ENCODE measurements around the gene SCNN1B. TPM values are rescaled to one million over a fixed set of nuclear protein-coding genes. Genes with fewer than 3 reads are reported as not detected.
"Not testable (repeated sequence)": the region's sequence is repeated elsewhere in the genome, so short reads cannot be mapped to it uniquely, and the experiment has no call there.

SCNN1B gene
- total RNA-seq, 1 donor from 2014 or later, result 50.3 TPM

DNA sequence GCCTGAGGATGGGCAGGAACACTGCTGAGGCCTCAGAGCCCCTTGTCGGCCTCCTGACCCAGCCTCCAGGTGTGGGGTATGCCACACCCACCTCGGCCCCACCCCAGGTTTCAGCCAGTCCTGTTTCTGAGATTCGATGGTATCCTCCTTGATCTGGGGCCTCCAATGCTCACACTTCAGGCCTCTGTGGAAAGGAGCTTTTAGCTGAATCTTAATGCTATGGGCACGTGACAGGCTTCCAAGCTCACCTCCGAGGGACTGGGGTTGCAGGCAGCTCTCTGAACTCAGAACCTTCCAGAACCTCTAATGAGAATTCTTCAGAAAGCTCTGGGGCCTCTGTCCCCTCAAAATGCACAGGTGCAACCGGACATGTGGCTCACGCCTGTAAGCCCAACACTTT, 54.8 kb downstream of the SCNN1B start:
- Histone ChIP-seq H3K36me3 (no peaks in the 10 kb centered on the region), H3K4me1 (no peaks in the 10 kb centered on the region), H3K27ac (no peak overlapping the region), H3K4me3 (no peak overlapping the region), H3K27me3 (no peaks in the 10 kb centered on the region), H3K9me3 (no peaks in the 10 kb centered on the region)
- intact Hi-C loops (cut with DNase I), result no loop called here
- peak; percentile 46 for DNase-seq
- ATAC-seq, result no peak
- TF ChIP-seq, protein P1, sequence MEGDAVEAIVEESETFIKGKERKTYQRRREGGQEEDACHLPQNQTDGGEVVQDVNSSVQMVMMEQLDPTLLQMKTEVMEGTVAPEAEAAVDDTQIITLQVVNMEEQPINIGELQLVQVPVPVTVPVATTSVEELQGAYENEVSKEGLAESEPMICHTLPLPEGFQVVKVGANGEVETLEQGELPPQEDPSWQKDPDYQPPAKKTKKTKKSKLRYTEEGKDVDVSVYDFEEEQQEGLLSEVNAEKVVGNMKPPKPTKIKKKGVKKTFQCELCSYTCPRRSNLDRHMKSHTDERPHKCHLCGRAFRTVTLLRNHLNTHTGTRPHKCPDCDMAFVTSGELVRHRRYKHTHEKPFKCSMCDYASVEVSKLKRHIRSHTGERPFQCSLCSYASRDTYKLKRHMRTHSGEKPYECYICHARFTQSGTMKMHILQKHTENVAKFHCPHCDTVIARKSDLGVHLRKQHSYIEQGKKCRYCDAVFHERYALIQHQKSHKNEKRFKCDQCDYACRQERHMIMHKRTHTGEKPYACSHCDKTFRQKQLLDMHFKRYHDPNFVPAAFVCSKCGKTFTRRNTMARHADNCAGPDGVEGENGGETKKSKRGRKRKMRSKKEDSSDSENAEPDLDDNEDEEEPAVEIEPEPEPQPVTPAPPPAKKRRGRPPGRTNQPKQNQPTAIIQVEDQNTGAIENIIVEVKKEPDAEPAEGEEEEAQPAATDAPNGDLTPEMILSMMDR (IDR thresholded peaks at IDR 0.05), result no peak

DNA sequence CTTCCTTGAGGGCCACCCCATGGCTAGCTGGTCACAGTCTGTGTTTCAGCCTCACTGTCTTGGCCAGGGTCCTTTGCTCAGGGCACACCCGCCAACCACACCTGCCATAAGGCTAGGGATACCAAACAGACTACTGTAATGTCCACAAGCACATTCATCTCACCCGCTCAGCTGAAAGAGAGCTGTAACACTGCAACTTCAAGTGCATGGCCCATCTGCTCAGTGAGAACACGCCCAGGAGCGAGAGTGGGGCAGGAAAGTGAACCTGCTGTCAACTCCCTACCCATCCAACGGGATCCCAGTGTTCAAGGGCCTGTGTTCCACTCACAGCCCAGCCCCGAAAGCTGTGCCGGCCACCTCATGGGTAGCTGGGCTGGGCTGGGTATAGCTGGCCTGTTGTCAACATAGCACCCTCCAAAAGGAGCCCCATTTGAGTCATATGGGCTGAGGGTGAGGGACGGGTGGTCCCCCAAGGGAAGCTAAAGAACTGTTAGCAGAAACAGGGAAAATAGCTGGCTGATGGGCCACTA, 55.7 kb downstream of the SCNN1B start:
- TF ChIP-seq, protein P1 (IDR thresholded peaks at IDR 0.05), result no peak
- ATAC-seq, result no peak
- intact Hi-C loops (cut with DNase I), result no loop called here

DNA sequence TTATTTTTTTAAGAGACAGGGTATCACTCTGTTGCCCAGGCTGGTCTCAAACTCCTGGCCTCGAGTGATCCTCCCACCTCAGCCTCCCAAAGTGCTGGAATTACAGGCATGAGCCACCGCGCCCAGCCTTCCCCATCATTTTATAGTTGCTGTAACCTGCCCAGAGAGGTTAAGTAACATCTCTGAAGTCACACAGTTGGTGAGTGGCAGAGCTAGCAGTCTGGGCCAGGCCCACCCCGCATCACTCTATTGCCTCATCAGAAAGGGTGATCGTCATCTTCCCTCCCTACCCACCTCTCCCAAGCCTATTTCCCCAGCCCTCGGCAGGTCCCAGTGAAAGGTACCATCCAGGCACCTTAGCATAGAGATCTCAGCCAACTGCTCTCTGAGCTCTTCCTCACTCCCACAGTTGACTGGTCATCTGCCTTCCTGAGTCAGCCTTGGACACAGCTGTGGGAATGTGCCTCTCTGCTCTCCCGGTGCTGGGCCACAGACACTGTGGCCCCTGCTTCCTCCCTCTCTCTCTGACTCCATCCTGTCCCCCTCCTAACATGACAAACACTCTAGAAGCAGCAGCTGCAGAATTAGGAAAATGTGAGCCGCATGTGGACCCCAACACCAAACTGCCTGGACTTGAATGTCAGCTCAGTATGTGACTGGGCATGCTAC, 57.1 kb downstream of the SCNN1B start:
- TF ChIP-seq, protein P1 (IDR thresholded peaks at IDR 0.05), result no peak
- intact Hi-C loops (cut with DNase I), result no loop called here
- Histone ChIP-seq H3K4me1 (no peaks in the 10 kb centered on the region), H3K27me3 (no peaks in the 10 kb centered on the region), H3K27ac (no peak overlapping the region), H3K9me3 (no peaks in the 10 kb centered on the region), H3K4me3 (no peak overlapping the region), H3K36me3 (no peaks in the 10 kb centered on the region)
- no peak for ATAC-seq
- no peak for DNase-seq

More for the DNA sequence above, 55.7 kb downstream of the SCNN1B start:
- Histone ChIP-seq H3K9me3 (no peaks in the 10 kb centered on the region), H3K4me1 (no peaks in the 10 kb centered on the region), H3K27ac (no peak overlapping the region), H3K36me3 (no peaks in the 10 kb centered on the region), H3K4me3 (no peak overlapping the region), H3K27me3 (no peaks in the 10 kb centered on the region)
- peak; percentile 46 for DNase-seq

DNA sequence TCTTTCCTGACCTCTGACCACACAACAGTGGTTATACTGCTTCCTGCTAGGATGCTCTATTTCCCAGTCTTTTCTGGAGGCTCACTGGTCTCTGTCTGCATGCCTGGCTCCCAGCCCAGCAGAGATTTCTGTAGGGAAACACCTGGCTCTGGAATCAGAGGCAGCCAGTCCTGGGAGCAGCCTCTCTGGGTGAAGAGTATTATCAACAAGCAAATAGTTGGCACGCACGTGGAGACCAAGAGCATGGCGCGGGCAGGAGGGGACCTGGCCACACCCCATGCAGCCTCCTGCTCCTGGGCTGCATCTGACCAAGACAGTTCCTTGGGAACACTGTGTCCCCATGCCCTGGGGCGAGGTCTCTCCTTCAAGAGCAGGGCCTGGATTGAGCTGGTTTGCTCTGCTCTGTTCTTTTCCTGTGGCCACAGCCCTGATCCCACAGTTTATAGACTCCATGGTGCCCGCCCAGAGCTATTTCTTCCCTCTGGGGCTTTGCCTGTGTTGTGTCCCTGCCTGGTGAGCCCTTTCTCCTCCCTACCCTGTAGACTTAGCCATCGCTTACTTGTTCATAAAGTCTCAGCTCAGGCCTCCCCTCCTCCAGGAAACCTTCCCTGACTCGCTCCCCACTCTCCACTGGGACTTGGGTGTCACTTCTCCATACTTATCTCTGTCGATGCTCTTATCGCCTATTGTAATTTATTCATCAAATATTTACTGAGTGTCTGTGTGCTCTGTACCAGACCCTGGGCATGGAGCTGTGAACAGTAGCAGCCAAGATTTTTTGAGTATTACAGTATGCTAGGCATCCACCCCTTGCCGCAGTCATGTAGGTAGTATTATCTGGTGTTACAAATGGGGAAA, 60.6 kb downstream of the SCNN1B start:
- Histone ChIP-seq H3K36me3 (no peaks in the 10 kb centered on the region), H3K4me1 (no peaks in the 10 kb centered on the region), H3K9me3 (no peaks in the 10 kb centered on the region), H3K4me3 (no peak overlapping the region), H3K27ac (peak overlapping the region; percentile 80), H3K27me3 (no peaks in the 10 kb centered on the region)
- intact Hi-C loops (cut with DNase I), result no loop called here
- DNase-seq (peak; percentile 91), ATAC-seq (peak; percentile 98)
- TF ChIP-seq, protein P1 (IDR thresholded peaks at IDR 0.05), result no peak

DNA sequence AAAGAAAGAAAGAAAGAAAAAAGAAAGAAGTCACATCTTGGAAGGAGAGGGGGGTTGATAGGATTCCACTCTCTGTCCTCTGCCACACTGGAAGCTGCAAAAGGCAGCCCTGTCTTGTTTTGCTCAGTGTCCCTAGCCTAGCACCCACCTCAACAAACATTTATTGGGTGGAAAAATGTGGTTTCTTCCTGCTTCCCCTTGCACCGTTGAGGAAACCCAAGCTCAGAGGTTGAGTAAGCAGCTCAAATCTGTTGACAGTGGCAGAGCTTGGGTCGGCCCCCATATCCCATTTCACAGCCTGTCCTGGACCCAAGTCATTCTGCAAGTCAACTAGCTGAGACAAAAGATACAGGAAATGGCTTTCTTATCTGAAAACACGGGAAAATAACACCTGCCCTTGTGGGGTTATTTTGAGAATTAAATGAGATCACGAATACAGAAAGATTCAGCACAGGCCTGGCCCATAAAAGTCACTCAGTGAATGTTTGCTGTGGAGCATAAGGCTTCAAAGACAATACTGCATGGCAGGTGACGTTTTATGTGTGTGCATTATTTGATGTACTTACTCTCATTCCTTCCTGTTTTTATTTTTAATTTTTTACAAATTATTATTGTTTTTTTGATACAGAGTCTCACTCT, 63.6 kb downstream of the SCNN1B start:
- Histone ChIP-seq H3K27me3 (no peaks in the 10 kb centered on the region), H3K4me3 (no peak overlapping the region), H3K4me1 (no peaks in the 10 kb centered on the region), H3K9me3 (no peaks in the 10 kb centered on the region), H3K36me3 (no peaks in the 10 kb centered on the region), H3K27ac (no peak overlapping the region)
- DNase-seq (no peak), ATAC-seq (no peak)
- TF ChIP-seq, protein P1 (IDR thresholded peaks at IDR 0.05), result no peak
- intact Hi-C loops (cut with DNase I), result no loop called here

DNA sequence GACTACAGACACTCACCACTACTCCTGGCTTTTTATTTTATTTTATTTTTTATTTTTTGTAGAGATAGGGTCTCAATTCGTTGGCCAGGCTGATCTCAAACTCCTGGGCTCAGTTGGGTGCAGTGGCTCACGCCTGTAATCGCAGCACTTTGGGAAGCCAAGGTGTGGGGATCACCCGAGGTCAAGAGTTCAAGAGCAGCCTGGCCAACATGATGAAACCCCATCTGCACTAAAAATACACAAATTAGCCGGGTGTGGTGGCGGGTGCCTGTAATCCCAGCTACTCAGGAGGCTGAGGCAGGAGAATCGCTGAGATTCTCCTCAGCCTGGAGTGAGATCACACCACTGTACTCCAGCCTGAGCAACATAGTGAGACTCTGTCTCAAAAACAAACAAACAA, 64.2 kb downstream of the SCNN1B start:
- H3K27ac ChIP-seq; ATAC-seq; H3K36me3 ChIP-seq; H3K4me3 ChIP-seq; H3K9me3 ChIP-seq; H3K4me1 ChIP-seq; DNase-seq; intact Hi-C loops (cut with DNase I); H3K27me3 ChIP-seq: not testable (repeated sequence)
